K562 (cell line): Measurements from ENCODE around the gene ILKAP. TPM values are rescaled to one million over a fixed set of nuclear protein-coding genes. Genes with fewer than 3 reads are reported as not detected.

ENCODE experiments used
- ATAC-seq: fragments of 200-7000 bp; cut with Tn5 transposase; 3 replicates; pipeline ENCODE4 v1.9.1; 2020; ENCODE audit warnings: moderate library complexity
- BruUV-seq: library from RNA; stranded (reverse); fragments of 400-500 nt; replicated peaks from 2 replicates; lab custom pipeline; 2021; lab: Mats Ljungman, UMichigan
- CTCF ChIA-PET: fragments of 300-600 bp; formaldehyde crosslinking; extraction: SDS; loops from one replicate; lab custom pipeline; 2021; ENCODE audit warnings: low intra/inter-chr PET ratio; lab: Yijun Ruan, JAX
- POLR2A ChIA-PET: fragments of 300-600, 350-650 bp; sonication (Branson Sonifier 250); formaldehyde crosslinking; extraction: SDS; loops from one replicate; lab custom pipeline; 2021; ENCODE audit warnings: antibody characterized with exemption, inconsistent platforms; lab: Yijun Ruan, JAX
- DNase-seq, 4 experiments: peaks; one replicate each; pipeline versions ENCODE4 v3.0.0 to v3.0.0-alpha.2; 2011 to 2018; ENCODE audit warnings: low spot score in 3 of 4, mixed read lengths in 3 of 4; ENCODE audit errors: extremely low read depth in 1 of 4
- FAIRE-seq: peaks from 2 replicates; lab custom pipeline; 2011; peaks lifted over from hg19 to GRCh38; lab: Jason Lieb, UNC
- H2AFZ ChIP-seq: 2 replicates; pipeline ENCODE4 v1.6.0; 2011; ENCODE audit warnings: low read depth, low read length, control low read depth, inconsistent platforms
- H3K27ac ChIP-seq: fragments of 200-600 bp; 3 replicates; pipeline ENCODE4 v1.8.0; 2011; ENCODE audit warnings: low read depth, mild to moderate bottlenecking, control low read depth, inconsistent platforms, low read length, moderate library complexity, mixed read lengths; ENCODE audit errors: extremely low read depth
- H3K27me3 ChIP-seq, 2 experiments: fragments of 300-600 bp in 1 of 2; 2 replicates in 1 of 2; 3 replicates in 1 of 2; pipeline versions ENCODE4 v1.6.0 to v1.8.0; 2011; ENCODE audit warnings: inconsistent platforms in 2 of 2, low read length in 2 of 2, mild to moderate bottlenecking in 1 of 2, mixed read lengths in 1 of 2, moderate library complexity in 1 of 2; ENCODE audit not compliant: control insufficient read depth in 2 of 2, insufficient read depth in 2 of 2
- H3K36me3 ChIP-seq: fragments of 300-600 bp; 3 replicates; pipeline ENCODE4 v1.8.0; 2011; ENCODE audit warnings: mild to moderate bottlenecking, low read length, inconsistent platforms; ENCODE audit not compliant: control insufficient read depth, insufficient read depth
- H3K4me1 ChIP-seq, 2 experiments: fragments of 200-600 bp in 1 of 2; replicated peaks in 1 of 2; 2 replicates in 1 of 2; 3 replicates in 1 of 2; pipeline versions ENCODE4 v1.5.1 to v1.8.0; 2011; ENCODE audit warnings: inconsistent platforms in 2 of 2, low read length in 2 of 2, mild to moderate bottlenecking in 1 of 2, mixed read lengths in 1 of 2, moderate library complexity in 1 of 2; ENCODE audit not compliant: control insufficient read depth in 2 of 2, insufficient read depth in 2 of 2
- H3K4me2 ChIP-seq: 2 replicates; pipeline ENCODE4 v1.6.1; 2011; ENCODE audit warnings: low read length, control low read depth, inconsistent platforms, mixed read lengths; ENCODE audit not compliant: insufficient read depth
- H3K4me3 ChIP-seq: fragments of 200-600 bp; sonication (generic), shearing (Covaris generic); 2 replicates; pipeline ENCODE4 v1.5.1; 2016; ENCODE audit warnings: control low read depth, inconsistent platforms
- H3K79me2 ChIP-seq: fragments of 200-600 bp; 3 replicates; pipeline ENCODE4 v1.8.0; 2011; ENCODE audit warnings: low read length, inconsistent platforms; ENCODE audit not compliant: control insufficient read depth, insufficient read depth
- H3K9ac ChIP-seq, 2 experiments: 2 replicates each; pipeline versions ENCODE4 v1.6.0 to v1.6.1; 2011; ENCODE audit warnings: low read depth in 2 of 2, low read length in 2 of 2, control low read depth in 1 of 2, inconsistent platforms in 1 of 2, mild to moderate bottlenecking in 1 of 2, mixed read lengths in 1 of 2; ENCODE audit not compliant: insufficient read depth in 1 of 2
- H3K9me1 ChIP-seq: one replicate; pipeline ENCODE4 v1.6.0; 2011; ENCODE audit warnings: inconsistent platforms, mild to moderate bottlenecking, low read length, moderate library complexity; ENCODE audit not compliant: control insufficient read depth, insufficient read depth
- H3K9me3 ChIP-seq: replicated peaks from 2 replicates; pipeline ENCODE4 v1.5.1; 2011; ENCODE audit warnings: low read depth, low read length, inconsistent platforms; ENCODE audit not compliant: control insufficient read depth, insufficient read depth
- H4K20me1 ChIP-seq: replicated peaks from 2 replicates; pipeline ENCODE4 v1.6.1; 2011; ENCODE audit warnings: low read length, inconsistent platforms, mixed read lengths; ENCODE audit not compliant: control insufficient read depth, insufficient read depth
- DMBX1 ChIP-seq: fragments of 250-450 bp; sonication (Bioruptor Pico); IDR thresholded peaks from 2 replicates; pipeline ENCODE4 v1.8.0; 2022; ENCODE audit warnings: inconsistent platforms, mild to moderate bottlenecking, moderate library complexity, borderline replicate concordance
- EP400 ChIP-seq: fragments of 450-650 bp; IDR thresholded peaks from 2 replicates; pipeline ENCODE4 v1.6.1; 2017; ENCODE audit warnings: antibody characterized with exemption, mild to moderate bottlenecking, moderate library complexity
- GTF2F1 ChIP-seq: IDR thresholded peaks from 2 replicates; pipeline ENCODE4 v1.6.1; 2011; ENCODE audit warnings: low read depth, low read length, improper control_type of control experiment
- HNRNPK ChIP-seq: fragments of 200-400 bp; formaldehyde crosslinking; IDR thresholded peaks from one replicate; pipeline ENCODE4 v1.6.1; 2018; ENCODE audit warnings: mild to moderate bottlenecking, low read depth, low read length; ENCODE audit not compliant: poor library complexity, severe bottlenecking
- ILK ChIP-seq: fragments of 450-650 bp; IDR thresholded peaks from 2 replicates; pipeline ENCODE4 v1.6.1; 2016; ENCODE audit warnings: missing genetic modification characterization, low read depth, mild to moderate bottlenecking, missing compliant biosample characterization, moderate library complexity, borderline replicate concordance
- MTA3 ChIP-seq: fragments of 450-650 bp; formaldehyde crosslinking; IDR thresholded peaks from 2 replicates; pipeline ENCODE4 v1.6.1; 2017; ENCODE audit warnings: mild to moderate bottlenecking, borderline replicate concordance
- PHF21A ChIP-seq: fragments of 450-650 bp; IDR thresholded peaks from 2 replicates; pipeline ENCODE4 v1.6.1; 2017; ENCODE audit warnings: low read depth, borderline replicate concordance
- PTBP1 ChIP-seq: fragments of 200-400 bp; formaldehyde crosslinking; IDR thresholded peaks from 2 replicates; pipeline ENCODE4 v1.6.1; 2017; ENCODE audit warnings: low read depth, low read length
- ZC3H4 ChIP-seq: sonication (generic); formaldehyde crosslinking; IDR thresholded peaks from 2 replicates; pipeline ENCODE4 v1.9.0; 2021; ENCODE audit warnings: missing genetic modification reagents, borderline replicate concordance
- ZC3H8 ChIP-seq: fragments of 450-650 bp; IDR thresholded peaks from 2 replicates; pipeline ENCODE4 v1.6.1; 2017
- ZNF431 ChIP-seq: sonication (generic); formaldehyde crosslinking; IDR thresholded peaks from 2 replicates; pipeline ENCODE4 v1.8.0; 2022; ENCODE audit warnings: mild to moderate bottlenecking, missing genetic modification reagents
- WGBS: fragments of 100-300 bp; shearing (Covaris generic); methylation state at CpG from one replicate; pipeline ENCODE4 v1.1.6; 2016; ENCODE audit warnings: low coverage, mixed read lengths; ENCODE audit not compliant: insufficient coverage; ENCODE audit errors: missing lambda C conversion rate; 5-methylcytosine and 5-hydroxymethylcytosine counted together
- in situ Hi-C: fragments of 300-500 bp; cut with MboI; formaldehyde crosslinking; loops from 4 replicates; pipeline ENCODE4 v1.15.0; 2018; ENCODE audit warnings: inconsistent platforms, mixed read lengths
- intact Hi-C: fragments of 100-400 bp; cut with micrococcal nuclease; formaldehyde crosslinking; loops from 2 replicates; pipeline ENCODE4 v1.14.2; 2022
- polyA plus RNA-seq, 8 experiments: library from polyadenylated mRNA; depleted of rRNA in 4 of 8; stranded (reverse) in 5 of 8; unstranded in 3 of 8; fragments of >200 nt; fragmentation: Nextera tagmentation in 2 of 8; fragmentation: Illumina TruSeq in 1 of 8; extraction: Ambion mirVana in 2 of 8; extraction: Trizol in 1 of 8; gene quantifications; 2 replicates each; pipeline versions ENCODE4 v1.2.1 to v1.2.3, GENCODE V29; 2011 to 2014; ENCODE audit warnings: inconsistent platforms in 1 of 8, missing spikeins in 1 of 8
- total RNA-seq, 7 experiments: library from RNA; depleted of rRNA in 6 of 7; stranded (reverse); fragments of >200 nt in 6 of 7; fragmentation: Illumina TruSeq in 2 of 7; extraction: Trizol in 2 of 7; gene quantifications; 2 replicates each; pipeline versions ENCODE4 v1.2.1 to v1.2.3, GENCODE V29; 2011 to 2021; ENCODE audit warnings: low replicate concordance in 1 of 7
- TF ChIP-seq, protein P1 (sequence below): sonication (generic); formaldehyde crosslinking; IDR thresholded peaks from 2 replicates; pipeline ENCODE4 v1.9.0; 2022; ENCODE audit warnings: mild to moderate bottlenecking, missing genetic modification reagents
- TF ChIP-seq, protein P2 (sequence below): fragments of 150-350 bp; conservative IDR thresholded peaks from 2 replicates; pipeline ENCODE4 v1.6.1; 2014; ENCODE audit warnings: low read length

The ILKAP gene
- total and polyA plus RNA-seq, 9 of the 15 experiments (the other 6 are each of a cell fraction or from before 2014, with no cell fraction given) = 3.1 to 43.9 (median 20.7) TPM

DNA sequence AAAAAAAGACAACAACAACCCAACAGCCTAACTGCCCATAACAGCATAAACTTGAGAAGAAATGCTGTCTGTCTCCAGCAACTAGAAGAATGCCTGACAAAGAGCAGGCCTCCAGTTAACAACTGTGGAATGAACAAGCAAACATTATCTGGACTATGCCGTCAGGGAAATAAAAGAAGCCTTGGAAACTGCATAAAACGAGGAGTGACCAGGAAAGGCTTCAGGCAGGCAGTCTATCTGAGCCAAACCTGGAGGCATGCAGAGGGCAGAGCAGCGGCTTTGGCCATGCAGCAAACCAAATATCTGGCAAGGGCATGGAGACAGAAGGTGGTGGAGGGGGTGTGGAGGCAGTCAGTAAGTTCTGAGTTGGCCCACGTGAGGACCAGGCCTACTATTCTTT, 25.2 kb upstream of the ILKAP start:
- H2AFZ ChIP-seq = no peak overlapping the region
- H3K36me3 ChIP-seq = peaks cover 34% of the 10 kb centered on the region; the same call in 2 of the 3 replicates
- in situ Hi-C loops = no loop called here
- FAIRE-seq (no peak), DNase-seq (no peak), ATAC-seq (no peak)
- H3K4me1 ChIP-seq = peaks cover 6 to 10% of the 10 kb centered on the region in 2 experiments; a peak in 4 of 5 replicates
- 63% methylated on average over 4 of the region's 4 CpGs for WGBS
- TF ChIP-seq GTF2F1 (no peak), PTBP1 (no peak), DMBX1 (CRISPR knock-in tag) (no peak), PHF21A (no peak), ZC3H8 (no peak), ZC3H4 (CRISPR knock-in tag) (no peak), EP400 (no peak), HNRNPK (no peak), ILK (no peak), ZNF431 (no peak), MTA3 (no peak)
- TF ChIP-seq, protein P1, sequence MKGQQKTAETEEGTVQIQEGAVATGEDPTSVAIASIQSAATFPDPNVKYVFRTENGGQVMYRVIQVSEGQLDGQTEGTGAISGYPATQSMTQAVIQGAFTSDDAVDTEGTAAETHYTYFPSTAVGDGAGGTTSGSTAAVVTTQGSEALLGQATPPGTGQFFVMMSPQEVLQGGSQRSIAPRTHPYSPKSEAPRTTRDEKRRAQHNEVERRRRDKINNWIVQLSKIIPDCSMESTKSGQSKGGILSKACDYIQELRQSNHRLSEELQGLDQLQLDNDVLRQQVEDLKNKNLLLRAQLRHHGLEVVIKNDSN = no peak
- TF ChIP-seq, protein P2, sequence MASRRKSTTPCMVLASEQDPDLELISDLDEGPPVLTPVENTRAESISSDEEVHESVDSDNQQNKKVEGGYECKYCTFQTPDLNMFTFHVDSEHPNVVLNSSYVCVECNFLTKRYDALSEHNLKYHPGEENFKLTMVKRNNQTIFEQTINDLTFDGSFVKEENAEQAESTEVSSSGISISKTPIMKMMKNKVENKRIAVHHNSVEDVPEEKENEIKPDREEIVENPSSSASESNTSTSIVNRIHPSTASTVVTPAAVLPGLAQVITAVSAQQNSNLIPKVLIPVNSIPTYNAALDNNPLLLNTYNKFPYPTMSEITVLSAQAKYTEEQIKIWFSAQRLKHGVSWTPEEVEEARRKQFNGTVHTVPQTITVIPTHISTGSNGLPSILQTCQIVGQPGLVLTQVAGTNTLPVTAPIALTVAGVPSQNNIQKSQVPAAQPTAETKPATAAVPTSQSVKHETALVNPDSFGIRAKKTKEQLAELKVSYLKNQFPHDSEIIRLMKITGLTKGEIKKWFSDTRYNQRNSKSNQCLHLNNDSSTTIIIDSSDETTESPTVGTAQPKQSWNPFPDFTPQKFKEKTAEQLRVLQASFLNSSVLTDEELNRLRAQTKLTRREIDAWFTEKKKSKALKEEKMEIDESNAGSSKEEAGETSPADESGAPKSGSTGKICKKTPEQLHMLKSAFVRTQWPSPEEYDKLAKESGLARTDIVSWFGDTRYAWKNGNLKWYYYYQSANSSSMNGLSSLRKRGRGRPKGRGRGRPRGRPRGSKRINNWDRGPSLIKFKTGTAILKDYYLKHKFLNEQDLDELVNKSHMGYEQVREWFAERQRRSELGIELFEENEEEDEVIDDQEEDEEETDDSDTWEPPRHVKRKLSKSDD = no peak
- H3K27me3 ChIP-seq = no peaks in the 10 kb centered on the region
- peaks cover 22% of the 10 kb centered on the region for H3K79me2 ChIP-seq
- CTCF ChIA-PET = no interaction called here
- POLR2A ChIA-PET = no interaction called here
- H3K27ac ChIP-seq = no peak overlapping the region
- H3K9ac ChIP-seq = no peak overlapping the region
- H3K9me1 ChIP-seq = no peaks in the 10 kb centered on the region
- H3K9me3 ChIP-seq = no peaks in the 10 kb centered on the region
- H4K20me1 ChIP-seq = no peaks in the 10 kb centered on the region
- H3K4me3 ChIP-seq = no peak overlapping the region
- intact Hi-C loops = no loop called here
- BruUV-seq = no TSS peak
- no peak overlapping the region for H3K4me2 ChIP-seq
